GDM1 (cell line): ENCODE results near the gene MACROD2.

Experiments used
- DNase-seq: peaks from one replicate; lab custom pipeline; 2025; lab: John Stamatoyannopoulos, UW

The MACROD2 gene

DNA sequence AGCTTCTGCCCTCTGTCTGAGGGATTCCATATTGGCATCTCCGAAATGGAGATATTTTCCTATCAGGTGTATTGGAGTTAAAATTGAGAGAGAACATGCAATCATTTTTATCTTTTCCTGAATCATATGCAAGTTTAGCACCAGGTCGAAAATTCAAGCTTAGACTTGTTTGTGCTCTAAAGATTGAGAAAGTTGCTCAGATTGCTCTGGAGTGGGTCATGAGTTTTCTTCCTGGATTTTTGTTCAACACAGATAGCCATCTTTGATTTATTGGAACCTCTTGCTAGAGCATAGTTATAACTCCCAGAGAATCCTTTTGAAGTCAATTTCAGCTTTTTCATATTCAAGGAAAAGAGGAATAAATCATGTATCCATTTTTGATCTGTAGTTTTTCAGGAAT, 715.6 kb downstream of the MACROD2 start:
- DNase-seq: no peak

DNA sequence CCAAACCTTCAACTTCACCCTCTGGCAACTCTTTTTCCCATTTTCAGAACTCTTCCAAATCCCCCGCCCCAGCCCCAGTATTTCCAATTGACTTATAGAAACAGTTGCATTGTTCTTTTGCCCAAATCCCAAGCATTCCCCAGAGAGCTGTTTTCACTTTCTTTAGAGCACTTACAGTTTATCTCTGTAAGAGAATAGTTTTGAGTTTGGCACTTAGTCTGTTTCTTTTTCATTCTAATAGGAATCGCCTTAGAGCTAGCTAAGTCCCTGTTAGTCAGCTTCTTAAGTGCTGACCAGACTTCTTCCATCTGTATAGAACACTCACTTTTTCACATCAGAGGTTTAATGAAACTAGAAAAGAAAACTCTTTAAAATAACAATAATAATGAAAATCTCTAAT, 716.3 kb downstream of the MACROD2 start:
- no peak for DNase-seq

DNA sequence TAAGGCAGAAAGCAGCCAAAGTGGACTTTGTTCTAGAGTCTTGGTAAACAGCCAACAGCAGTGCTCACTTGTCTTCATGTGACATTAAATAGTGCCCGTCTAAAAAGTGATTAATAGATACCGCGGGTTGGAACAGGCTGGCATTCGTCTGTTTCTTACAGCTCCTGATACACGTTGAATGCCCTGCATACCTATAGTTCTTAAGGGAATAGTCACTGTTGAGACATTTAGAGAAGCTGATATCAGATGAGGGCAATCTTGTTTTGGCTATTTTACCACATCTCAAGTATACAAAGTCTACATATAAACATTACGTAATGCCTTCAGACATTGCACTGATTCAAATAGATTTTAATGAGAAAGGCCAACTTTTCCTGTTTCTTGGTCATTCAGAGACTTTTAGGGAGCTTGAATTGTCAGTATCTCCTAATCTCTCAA, 717.0 kb downstream of the MACROD2 start:
- DNase-seq: no peak

DNA sequence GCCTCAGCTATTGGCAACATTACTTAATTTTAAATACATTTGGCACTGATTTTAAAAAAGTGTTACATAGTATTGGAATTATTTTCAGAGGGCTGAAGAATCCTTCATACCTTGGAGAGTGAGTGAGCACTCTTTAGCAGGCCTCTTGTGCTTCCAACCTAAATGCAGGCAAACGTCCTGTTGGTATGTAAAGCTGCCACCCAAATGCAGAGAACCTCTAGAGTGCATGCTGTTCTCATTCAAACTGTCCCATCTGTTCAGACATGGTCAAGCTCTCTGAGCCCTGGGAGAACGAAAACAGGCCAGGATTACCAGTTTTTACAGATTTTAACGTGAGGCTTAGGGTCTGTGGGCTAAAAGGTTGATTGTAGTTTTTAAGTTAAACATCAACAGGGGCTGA, 720.1 kb downstream of the MACROD2 start:
- no peak for DNase-seq

DNA sequence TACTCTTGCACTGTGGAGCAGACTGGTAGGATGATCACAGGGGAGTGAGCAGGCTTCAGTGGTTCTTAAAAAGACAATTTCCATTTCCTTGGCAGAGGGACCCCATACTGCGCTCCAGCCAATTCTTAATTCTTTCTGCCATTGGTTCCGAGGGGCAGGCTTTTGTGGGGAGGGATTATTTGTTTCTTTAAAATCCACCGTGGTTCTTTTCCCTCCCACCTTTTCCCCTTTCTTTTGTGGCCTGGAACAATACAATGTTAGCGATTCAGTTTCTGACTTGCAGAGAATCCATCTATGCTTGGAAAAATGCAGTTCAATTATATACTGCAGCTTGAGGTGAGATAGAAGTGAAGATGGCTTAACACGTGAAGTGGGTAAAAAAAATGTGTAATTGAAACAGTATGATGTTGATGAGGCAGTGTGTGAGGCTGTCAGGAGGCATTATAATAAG, 721.1 kb downstream of the MACROD2 start:
- no peak for DNase-seq

DNA sequence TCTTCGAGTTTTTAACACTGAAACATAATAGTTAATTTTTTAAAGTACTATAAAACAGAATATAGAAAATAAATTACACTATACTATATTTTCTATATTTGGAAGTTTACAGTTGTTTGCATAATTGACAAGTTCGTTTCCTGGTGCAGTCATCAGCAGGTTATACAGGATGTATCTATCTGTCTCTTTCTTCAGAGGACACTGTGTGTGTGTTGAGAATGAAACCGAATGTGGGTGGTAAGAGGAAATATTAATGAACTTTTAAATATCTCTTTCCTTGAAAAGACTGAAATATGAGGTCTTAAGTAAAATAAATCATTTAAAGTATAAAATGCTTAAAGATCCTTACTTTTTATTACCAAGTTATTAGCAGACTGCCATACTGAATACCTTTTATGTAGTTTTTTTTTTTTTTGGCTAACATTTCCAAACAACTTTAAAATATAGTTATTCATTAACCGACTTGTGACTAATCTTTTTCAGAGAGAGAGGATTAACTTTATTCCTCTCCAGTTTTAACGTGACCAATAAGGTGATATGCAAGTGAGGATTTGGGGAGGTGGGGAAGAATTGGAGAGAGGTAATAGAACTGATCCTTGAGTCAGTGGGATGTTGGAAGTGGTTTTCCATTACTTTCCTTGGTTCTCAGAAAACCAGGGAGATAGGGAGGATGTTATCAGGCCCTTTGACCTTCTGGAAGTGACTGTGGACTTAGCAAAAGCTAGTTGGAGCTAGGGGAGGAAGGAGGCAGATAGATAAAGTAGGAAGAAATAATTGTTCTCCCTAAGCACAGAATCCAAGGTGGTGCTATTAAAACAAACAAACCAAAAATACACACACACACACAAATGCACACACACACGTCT, 722.1 kb downstream of the MACROD2 start:
- no peak for DNase-seq

DNA sequence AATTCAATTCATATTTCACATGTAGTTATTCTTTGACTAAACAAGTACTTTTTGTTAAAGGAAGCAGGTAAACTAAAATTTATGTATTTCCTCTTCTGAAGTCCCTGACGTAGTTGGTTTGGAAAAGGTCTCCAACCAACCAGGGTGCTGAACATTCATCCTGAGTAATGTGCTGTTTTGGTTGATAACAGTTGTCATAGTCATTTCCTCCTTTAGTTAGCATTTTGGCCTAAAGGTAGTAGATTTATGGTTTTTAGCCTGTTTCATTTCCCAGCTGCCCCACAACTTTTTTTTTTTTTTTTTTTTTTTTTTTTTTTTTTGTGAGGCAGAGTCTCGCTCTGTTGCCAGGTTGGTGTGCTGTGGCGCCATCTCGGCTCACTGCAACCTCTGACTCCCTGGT, 724.9 kb downstream of the MACROD2 start:
- DNase-seq: no peak

DNA sequence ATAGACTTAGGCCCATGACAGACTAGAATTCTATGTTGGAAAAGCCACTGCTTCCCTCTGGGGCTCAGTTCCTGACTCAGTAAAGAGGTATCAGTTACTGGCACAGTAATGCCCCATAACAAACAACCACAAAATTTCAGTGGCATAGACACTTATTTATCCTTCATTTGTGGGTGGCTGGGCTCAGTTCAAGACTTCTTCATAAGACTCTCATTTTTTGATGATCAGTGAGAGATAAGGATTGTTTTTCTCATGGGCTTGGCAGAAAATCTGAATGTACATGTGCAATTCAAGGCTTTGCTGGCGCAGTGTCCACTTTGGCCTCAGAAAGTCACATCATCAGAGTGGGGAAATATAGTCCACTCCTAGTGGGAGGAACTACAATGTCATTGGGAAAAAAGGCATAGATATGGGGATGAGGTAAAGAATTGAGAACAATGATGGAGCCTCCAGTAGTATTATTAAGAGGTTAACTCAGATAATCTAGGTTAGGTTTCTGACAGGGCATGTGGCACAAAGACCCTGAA, 726.7 kb downstream of the MACROD2 start:
- no peak for DNase-seq

DNA sequence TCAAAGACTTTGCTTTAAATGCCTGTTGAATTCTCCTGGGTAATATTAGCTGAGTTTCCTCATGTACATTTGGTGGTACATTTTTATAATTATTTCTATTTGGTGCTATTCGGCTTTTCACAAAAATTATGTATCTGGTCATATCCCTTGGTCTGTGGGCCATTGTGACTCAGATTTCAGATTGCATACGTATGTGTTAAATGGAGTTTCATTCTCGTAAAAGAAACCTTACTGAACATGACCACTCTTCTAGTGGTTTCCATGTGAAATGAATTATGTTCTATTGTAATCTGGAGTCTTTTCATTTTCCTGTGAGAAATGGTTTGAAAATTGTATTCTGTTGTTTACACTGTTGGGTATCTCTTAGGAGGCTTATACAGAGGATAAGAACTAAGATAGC, 728.3 kb downstream of the MACROD2 start:
- DNase-seq: no peak

DNA sequence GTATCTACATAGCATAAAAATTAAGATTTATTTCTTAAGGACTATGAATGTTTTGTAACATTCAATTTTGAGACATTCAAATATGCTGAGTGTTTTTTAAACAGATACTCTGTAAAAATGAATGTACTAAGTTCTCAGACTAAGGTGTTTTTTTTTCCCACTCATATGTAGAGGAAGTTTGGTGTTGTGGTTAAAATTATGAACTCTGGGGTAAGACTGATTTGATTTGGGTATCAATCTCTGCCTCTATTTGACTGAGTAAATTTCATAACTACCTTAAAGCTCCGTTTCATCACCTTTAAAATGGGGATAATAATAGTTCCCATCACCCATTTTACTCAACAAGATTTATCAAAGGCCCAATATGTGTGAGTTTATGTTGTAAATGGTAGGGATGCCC, 728.7 kb downstream of the MACROD2 start:
- no peak for DNase-seq

DNA sequence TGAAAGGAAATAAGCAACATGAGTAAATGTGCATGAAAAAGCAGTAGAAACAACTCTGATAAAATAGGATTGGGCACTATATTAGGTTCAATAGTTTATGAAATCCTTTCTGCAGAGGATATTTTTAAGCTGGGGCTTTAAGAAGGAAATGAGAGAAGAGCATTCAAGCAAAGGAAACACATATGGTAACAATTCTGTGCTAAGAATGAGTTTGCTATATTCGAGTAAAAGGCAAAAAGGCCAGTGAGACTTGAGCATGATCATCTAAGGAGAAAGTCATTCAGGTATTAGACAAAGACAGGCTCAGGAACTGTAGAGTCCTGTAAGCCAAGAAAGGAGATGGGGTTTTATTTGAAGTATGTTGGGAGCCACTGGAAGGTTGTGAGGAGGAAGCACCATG, 729.2 kb downstream of the MACROD2 start:
- no peak for DNase-seq

DNA sequence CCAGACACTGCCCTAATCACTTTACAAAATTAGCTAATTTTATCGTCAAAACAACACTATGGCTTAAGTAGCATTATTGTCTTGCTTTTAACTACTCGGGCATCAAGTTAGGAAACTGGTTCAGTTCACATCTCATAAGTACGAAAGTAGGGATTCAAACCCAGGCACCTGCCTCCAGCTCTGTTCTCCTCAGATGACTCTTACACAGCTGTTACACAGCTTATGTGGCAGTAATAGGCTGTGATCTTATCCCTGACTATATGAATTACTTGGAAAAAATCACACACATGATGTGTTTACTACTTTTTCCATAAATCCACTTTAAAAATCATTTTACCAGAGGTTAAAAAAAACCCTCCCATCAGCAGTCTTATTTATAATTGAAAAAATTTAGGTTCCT, 731.3 kb downstream of the MACROD2 start:
- DNase-seq: no peak

DNA sequence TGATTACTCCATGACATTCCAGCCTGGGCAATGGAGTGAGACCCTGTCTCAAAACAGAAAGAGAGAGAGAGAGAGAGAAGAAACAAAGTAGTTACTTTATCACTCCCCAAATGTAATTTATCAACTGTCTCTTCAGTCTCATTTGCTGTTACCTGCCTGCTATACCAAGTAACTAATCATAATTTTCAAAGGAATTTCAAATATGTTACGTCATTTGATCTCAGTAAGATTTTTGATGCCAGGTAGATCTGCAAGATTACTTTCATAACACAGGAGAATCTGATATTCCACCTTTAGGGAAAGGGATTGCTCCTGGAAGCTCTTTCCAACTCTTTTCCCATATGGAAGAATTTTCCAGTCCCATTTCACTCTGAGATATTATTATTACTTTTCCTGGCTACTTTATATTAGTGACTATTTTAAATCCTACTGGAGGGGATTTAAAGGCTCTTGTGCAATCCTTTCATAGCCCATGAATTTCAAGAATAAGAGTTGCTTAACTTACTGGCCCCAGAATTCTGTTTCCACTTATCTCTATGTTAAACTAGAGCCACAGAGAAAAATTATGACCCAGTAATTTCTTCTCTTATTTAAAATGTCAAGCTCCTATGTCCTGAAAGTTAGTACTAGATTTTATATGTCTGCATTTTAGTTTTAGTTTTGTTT, 732.3 kb downstream of the MACROD2 start:
- DNase-seq: no peak

DNA sequence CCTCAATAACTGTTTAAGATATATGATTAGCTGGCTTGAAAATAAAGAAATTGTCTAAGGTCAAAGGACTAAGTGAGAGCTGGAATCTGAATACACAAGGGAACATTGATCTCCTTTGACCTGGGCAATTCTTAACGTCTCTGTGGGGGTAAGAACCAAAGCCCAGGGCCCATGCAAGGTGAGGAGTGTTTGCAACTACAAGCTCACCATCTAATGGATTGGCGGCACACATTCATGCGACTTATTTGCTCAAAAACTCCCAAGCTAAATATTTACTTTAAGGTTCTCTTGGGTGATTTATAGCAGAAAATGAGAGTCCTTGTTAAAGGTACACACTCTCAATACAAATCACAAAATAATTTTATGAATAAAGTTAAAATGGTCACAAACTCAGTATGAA, 734.1 kb downstream of the MACROD2 start:
- DNase-seq: no peak

DNA sequence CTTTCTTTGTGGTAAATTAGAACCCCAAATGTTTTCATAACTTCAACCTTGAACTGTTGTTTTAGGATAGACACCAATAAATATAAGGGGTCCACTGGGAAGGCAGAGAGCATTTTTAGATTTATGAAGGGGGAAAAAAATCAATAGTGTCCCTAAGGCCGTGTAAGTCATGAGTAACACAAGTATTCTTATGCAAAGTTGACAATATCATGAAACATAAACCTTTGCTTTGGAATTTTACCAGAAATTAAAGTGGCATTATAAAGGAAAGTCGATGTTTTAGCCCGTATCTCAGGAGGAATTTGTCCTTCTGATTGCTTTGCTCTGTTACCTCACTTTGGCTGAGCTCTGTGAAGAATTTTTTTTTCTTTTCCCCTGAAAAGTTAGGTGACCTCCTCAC, 737.0 kb downstream of the MACROD2 start:
- DNase-seq: no peak

DNA sequence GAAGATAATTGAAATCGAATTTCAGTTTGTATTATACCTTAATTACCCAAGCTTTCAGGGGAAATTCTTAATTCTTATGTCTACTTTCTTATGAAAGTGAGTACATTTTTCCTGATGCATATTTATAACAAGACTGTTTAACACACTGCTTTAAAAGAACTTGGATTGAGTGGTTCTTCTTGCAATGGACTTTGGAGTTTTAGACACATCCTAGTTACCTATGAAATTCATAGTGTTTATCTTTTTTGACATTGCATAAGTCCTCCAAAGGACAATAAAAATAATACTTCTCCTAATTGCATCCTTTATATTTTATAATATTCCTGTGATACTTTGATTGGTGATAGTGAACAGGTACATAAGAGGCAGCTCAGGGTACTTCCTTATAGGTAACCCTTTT, 737.7 kb downstream of the MACROD2 start:
- DNase-seq: no peak

DNA sequence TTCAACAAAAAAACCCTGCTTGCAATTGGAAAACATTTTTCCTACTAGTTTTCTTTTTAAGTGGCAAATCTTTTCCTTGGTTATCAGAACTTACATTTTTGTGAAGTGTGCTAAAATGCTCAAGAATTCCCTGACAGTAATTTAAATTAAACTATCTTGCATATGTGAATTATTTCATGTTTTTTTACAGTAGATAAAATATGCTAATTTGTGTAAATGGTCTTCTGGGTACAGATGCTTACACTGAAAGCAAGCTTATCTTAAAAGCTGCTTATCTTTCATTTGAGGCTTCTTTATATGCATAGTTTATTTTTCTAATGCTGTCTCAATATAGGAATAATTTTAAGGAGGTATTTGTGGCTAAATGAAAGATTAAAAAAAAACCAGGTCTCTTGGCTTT, 745.1 kb downstream of the MACROD2 start:
- no peak for DNase-seq

DNA sequence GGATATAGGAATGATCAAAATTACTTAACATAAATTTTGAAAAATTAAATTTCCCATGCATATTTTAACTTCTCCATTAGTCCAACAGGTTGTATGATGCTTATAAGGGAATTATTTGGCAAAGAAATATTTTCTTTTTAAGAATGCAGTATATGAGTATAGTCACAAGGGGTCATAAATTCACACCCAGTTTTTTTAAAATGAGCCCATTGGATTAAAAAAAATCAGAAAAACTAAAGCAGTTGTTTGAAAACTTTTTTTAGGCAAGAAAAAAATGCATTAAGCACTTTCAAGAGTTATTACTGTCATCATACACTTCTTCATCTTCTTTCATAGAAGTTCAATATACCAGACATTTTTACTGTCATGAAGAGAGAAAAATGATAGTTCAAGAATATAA, 746.3 kb downstream of the MACROD2 start:
- DNase-seq: no peak

DNA sequence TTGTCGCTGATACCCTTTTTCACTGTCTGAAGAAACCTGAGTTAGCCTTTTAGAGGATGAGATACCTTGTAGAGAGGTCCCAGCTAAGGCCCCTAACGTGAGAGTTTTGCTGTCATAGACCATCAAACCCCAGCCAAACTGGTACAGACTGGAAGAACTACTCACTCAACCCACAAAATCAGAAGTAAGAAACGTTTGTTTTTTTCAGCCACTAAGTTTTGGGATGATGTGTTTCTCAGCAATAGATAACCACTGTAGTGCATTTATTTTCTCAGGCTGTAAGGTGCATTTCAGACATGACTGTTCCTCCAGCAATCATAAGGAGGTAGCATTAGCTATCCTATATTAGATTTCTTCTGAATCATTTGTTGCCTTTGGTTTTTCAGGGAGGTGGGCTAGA, 749.4 kb downstream of the MACROD2 start:
- DNase-seq: no peak

DNA sequence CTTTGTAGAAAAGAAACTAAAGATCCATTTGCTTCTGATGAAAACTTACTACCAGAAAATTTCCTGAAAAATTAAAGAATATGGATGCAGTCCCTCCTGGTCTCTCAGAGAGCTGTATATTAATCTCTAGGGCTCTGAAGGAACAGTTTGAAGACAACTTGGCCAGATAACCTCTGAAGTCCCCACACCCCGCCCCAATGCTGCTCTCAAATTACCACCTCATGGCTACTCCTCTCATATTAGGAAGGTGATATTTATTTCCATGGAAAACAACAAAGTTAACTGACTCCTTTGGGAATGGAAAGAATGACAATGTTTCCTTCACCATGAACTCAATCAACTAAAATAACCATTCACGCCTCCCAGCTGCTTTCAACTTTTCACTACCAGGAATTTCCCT, 750.5 kb downstream of the MACROD2 start:
- DNase-seq: no peak

DNA sequence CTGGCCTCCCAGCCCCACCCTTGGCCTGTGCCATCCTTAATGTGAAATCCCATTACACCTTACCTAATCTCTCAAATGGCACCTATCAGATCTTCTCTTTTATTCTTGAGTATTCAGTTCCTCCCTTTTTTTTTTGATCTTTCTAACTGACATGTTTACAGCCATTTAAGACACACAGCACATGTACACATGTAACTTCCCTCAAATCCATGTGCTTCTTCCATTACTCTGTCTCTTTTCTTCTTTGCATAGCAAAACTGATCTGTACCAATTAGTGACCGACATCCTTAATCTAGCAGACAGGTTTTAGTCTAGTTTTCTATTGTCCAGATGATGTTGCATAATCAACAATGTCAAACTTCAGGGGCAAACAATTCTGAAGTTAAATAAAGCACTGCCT, 755.9 kb downstream of the MACROD2 start:
- no peak for DNase-seq

DNA sequence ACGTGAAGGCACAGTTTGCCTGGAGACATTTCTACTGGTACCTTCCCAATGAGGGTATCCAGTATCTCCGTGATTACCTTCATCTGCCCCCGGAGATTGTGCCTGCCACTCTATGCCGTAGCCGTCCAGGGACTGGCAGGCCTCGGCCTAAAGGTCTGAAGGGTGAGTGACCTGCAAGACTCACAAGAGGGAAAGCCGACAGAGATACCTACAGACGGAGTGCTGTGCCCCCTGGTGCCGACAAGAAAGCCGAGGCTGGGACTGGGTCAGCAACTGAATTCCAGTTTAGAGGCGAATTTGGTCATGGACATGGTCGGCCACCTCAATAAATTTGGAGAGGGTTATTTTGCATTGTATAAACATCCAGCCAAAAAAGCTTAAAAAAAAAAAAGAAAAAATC, 762.4 kb downstream of the MACROD2 start:
- no peak for DNase-seq

DNA sequence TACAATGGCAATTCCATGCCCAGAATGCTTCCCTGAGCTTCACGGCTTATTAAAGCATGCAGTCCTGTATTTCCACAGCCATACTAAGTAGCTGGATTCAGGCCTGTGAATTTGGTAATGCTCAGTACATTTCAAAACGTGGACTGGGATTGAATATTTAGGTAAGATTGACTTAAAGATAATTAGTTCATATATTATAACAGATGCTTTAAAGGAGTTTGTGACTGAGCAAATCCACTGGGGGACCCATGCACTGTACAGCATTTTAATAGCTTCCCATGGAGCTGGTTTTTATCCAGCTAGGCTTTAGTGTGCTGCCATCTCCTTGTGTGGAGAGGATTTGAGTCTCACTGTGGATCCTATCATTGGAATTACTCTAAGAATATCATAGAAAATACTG, 763.0 kb downstream of the MACROD2 start:
- no peak for DNase-seq
